NCI-H460 (cell line): ENCODE results near the gene PSME3IP1. TPM values are rescaled to one million over a fixed set of nuclear protein-coding genes. Genes with fewer than 3 reads are reported as not detected.

ENCODE experiments used
- DNase-seq: peaks from one replicate; pipeline ENCODE4 v3.0.0-alpha.2; 2016; ENCODE audit warnings: low read depth; ENCODE audit errors: extremely low read depth
- total RNA-seq: library from RNA; depleted of rRNA; stranded (reverse); fragments of >200 nt; shearing (Covaris generic); gene quantifications from 2 replicates; pipeline ENCODE4 v1.2.3, GENCODE V29; 2014; rRNA removed

The PSME3IP1 gene
- total RNA-seq, 1 experiment from 2014 or later, result 150 TPM

DNA sequence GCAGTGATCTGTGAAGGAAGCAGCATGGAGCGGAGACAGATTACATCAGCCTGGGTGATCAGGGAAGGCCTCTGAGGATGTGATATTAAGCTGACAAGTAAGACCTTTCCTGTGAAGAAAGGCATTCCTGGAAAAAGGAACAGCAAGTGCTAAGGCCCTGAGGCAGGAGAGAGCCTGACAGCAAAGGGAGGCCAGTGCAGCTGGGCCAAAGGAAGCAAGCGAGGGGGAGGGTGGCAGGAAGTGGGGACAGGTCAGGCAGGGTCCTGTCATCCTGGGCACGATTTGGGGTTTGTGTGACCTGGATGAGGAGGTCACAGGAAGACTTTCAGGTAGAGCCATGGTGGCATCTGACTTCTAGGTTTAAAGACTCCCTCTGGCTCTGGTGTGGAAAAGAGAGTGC lies 81.1 kb downstream of the PSME3IP1 start:
- no peak for DNase-seq

GRCh38 chr16:57102888-57103851 lies 82.7 kb downstream of the PSME3IP1 start:
- DNase-seq, result no peak

Other genes starting within 250 kb of the PSME3IP1 start
- 0.07 TPM in 1 of 2 replicates, not detected in the other for gene CETP, start 224.1 kb downstream of the PSME3IP1 start, total RNA-seq
- 9.8 and 11.1 TPM in 2 replicates for gene NLRC5, start 196.5 kb downstream of the PSME3IP1 start, total RNA-seq
- 21.1 and 26.0 TPM in 2 replicates for gene CPNE2, start 93.5 kb downstream of the PSME3IP1 start, total RNA-seq
- gene RSPRY1, start 290 bp upstream of the PSME3IP1 start, total RNA-seq, result 34.6 and 44.7 TPM in 2 replicates
- gene ARL2BP, start 59.2 kb upstream of the PSME3IP1 start, total RNA-seq, result 111 and 121 TPM in 2 replicates
- 0.58 and 2.1 TPM in 2 replicates for gene PLLP, start 98.6 kb upstream of the PSME3IP1 start, total RNA-seq
- not detected in 2 replicates for gene CCL22, start 172.7 kb upstream of the PSME3IP1 start, total RNA-seq
- gene CX3CL1, start 186.5 kb upstream of the PSME3IP1 start, total RNA-seq, result not detected in 2 replicates
- gene CCL17, start 218.7 kb upstream of the PSME3IP1 start, total RNA-seq, result not detected in 2 replicates